Measurements from ENCODE around the gene ATRN.
"Not testable (repeated sequence)": the region's sequence is repeated elsewhere in the genome, so short reads cannot be mapped to it uniquely, and the experiment has no call there.

ATRN gene

DNA sequence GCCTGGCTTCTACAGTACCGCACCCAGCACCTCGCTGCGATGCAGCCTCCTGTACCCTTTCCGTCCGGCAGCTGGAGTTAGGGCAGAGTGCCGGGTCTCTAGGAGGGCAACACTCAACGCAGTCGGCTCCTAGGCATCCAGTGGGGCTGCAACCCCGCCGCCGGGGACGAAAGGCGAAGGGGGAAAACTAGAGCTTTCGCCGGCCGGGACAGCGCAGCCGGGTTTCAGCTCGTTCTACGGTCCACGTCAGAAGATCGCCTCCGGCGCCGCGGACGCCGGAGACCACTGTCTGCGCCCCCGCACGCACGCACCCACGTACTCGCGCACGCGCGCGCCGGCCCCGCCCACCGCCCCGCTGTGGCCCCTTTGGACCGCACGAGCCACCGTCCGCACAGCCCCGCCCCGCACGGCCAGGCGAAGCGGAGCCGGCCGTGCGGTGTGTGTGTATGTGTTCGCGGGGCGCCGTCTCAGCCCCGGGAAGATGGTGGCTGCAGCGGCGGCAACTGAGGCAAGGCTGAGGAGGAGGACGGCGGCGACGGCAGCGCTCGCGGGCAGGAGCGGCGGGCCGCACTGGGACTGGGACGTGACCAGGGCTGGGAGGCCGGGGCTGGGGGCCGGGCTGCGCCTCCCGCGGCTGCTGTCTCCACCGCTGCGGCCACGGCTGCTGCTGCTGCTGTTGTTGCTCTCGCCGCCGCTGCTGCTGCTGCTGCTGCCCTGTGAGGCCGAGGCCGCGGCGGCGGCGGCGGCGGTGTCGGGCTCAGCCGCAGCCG, at the start of gene ATRN:
Gene ATRN, plus strand, starts transcription at position 392 of the 770 bp plus-strand sequence. Its CDS starts 90 bp downstream, at position 482.
- peak; percentile 57 for DNase-seq (ENCODE audit: low spot score)

DNA sequence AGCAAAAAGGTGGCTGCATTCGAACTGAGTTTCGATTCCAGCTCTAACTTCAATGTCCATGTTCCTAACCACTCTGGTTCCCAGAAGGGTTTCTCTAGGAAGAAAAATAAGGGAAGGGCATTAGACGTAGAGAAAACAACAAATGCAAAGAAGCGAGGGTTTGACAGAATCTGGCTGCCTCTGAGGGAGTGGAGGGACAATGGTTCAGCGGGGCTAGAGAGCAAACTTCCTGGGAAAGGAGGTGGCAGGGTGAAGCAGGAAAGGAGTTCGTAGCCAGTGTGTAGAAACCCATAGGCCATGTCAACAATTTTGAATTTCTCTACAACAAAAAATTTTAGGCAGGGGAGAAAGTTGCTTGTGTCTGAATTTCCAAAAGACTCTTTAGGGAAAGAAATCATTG, 48.8 kb upstream of the ATRN start:
- no peak for DNase-seq (ENCODE audit: low spot score)

DNA sequence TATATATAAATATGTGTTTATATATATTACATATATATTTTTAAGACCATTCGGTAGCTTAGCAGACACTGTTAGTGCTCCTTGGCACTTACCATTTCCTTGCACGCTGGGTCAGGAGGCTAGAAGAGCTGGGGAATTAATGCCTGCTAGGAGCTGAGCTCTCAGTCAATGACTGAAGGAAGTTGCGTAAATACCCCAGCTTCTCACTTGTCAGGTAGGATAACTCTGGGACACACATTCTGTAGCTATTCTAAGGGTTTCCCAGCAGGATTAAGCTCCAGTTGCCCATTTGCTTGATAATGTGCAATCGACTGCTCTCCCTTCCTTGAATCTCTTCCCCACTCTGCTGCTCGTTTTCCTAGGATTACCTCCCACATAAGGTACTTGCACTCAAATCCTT, 47.7 kb upstream of the ATRN start:
- no peak for DNase-seq (ENCODE audit: low spot score)

DNA sequence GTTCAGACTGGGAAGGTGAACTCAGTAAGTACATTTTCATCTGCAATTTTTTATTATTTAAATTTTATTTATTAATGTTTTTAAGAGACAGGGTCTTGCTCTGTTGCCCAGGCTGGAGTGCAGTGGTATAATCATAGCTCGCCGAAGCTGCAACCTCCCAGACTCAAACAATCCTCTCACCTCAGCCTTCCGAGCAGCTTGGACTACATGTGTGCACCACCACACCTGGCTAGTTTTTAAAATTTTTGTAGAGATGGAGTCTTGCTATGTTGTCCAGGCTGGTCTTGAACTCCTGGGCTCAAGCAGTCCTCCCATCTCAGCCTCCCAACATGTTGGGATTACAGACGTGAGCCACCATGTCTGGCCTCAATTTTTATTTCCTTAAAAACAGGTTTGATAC, 44.1 kb upstream of the ATRN start:
- not testable (repeated sequence) for DNase-seq (ENCODE audit: low spot score)

DNA sequence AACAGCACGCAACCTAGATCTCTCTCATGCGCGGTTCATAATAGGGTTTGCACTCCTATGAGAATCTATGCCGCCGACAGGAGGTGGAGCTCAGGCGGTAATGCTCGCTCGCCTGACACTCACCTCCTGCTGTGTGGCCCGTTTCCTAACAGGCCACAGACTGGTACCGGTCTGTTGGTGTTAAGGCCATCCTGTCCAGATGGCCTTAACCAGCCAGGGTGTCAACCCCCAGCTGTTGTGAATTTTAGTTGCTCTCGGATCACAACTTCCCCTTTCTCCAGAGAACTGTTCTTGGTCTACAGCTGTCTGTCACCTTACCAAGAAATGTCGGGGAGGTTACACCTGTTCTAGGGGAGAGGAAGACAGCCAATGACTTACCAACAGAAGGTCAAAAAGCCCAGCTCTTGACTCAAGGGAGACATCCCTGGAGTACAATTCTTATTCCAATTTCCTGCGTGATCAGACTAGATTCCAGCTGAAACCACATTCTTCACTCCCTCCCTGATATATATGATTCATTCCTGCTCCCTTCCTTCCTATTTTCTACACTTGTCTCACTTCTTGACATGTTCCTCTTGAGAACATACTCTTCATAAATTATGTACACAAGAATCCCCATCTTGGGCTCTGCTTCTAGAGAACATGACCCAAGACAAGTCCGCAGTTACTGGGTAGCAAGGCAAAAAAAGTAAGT, 40.3 kb upstream of the ATRN start:
- DNase-seq (ENCODE audit: low spot score), result no peak

DNA sequence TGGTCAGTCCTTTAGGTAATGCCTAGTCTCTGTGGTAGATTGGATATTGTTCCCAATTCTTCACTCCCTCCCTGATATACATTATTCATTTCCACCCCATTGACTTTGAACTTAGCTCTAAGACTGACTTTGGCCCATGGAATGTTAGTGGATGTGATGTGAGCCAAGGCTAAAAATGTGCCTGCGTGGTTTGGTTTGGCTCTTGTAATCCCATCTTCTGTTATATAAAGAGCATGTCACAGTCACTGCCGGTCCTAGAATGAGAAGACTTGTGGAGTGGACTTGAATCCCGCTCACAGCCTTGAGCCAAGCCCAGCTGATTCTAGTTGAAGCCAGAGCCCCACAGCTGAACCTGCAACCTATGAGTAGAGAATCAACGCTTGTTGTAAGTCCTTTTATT, 39.7 kb upstream of the ATRN start:
- DNase-seq (ENCODE audit: low spot score), result no peak

DNA sequence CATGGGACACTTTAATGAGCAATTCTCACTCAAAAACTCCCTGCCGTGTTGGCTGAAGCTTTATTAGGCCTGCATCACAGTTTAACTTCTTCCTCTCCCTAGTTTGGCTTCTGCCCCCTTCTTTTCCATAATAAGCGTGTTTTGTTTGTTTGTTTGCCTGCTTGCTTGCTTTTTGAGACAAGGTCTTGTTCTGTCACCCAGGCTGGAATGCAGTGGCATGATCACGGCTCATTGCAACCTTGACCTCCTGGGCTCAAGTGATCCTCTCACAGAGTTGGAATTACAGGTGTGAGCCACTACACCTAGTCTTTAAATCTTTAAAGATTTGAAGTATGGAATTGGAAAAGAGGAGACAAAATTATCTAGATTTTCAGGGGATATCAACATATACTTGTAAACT, 38.0 kb upstream of the ATRN start:
- no peak for DNase-seq (ENCODE audit: low spot score)

DNA sequence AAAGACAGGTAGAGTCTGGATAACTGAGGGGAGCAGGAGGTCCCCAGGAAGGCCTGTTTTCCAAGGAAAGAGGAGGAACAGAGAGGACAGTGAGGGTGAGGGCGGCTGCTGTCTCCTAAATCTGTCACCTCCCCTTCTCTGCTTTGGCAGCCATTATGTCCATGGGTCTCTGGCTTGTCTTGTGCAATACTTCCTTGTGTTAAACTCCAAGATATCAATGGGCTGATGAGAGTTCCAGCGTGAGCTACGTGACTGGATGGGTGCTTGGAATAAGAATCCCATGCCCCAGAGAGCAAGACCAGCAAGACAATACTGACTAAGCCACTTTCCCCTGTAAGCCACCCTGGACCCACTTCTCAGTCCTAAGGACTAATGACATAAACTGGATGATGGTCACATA, 37.1 kb upstream of the ATRN start:
- DNase-seq (ENCODE audit: low spot score), result no peak

DNA sequence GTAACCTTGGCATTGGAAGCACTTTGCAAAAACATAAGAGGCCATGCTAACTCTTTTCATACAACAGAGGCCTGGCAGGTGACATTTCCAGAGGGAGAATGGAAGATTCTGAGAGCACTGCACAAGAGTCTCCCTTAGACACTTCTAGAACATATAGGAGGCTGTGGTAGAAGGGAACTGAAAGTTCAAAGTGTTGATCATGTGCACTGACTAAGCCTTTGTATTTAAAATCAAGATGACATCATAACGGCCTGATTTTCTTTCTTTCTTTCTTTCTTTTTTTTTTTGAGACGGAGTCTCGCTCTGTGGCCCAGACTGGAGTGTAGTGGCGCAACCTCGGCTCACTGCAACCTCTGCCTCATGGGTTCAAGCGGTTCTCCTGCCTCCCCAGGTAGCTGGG, 36.6 kb upstream of the ATRN start:
- DNase-seq (ENCODE audit: low spot score), result no peak

DNA sequence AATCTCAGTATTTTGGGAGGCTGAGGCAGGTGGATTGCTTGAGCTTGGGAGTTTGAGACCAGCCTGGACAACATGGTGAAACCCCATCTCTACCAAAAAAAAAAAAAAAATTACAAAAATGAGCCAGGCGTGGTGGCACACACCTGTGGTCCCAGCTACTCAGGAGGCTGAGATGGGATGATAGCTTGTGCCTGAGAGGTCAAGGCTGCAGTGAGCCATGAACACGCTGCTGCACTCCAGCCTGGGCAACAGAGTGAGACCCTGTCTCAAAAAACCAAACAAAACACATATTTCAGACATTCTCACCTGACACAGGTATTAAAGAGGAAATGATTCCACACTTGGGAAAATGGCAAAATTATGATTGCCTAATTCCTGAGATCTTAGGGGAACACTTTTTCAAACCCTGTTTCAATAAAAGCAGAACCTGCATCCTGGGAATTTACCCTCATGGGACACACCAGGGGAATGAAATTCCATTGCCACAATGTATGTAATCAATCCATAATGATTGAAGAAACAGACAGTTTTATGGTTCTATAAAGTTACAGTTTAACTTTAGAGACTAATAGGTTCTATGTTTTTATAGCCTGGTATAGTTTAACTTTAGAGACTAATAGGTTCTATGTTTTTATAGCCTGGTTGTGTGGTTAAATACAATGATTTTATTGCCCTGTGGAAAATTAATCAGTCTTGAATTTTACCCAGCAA, 33.8 kb upstream of the ATRN start:
- DNase-seq (ENCODE audit: low spot score), result no peak

DNA sequence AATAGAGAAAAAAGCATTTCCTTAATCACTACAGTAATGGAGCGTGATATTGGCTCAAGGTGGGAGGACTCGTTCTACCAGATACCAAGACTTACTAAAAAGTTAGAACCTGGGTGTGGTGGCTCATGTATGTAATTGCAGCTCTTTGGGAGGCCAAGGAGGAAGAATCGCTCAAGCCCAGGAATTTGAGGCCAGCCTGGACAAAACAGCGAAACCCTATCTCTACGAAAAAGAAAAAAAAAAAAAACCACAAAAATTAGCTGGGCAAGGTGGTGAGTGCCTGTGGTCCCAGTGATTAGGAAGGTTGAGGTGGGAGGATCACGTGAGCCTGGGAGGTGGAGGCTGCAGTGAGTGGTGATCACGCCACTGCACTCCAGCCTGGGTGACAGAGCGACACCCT, 24.0 kb upstream of the ATRN start:
- DNase-seq (ENCODE audit: low spot score), result no peak

DNA sequence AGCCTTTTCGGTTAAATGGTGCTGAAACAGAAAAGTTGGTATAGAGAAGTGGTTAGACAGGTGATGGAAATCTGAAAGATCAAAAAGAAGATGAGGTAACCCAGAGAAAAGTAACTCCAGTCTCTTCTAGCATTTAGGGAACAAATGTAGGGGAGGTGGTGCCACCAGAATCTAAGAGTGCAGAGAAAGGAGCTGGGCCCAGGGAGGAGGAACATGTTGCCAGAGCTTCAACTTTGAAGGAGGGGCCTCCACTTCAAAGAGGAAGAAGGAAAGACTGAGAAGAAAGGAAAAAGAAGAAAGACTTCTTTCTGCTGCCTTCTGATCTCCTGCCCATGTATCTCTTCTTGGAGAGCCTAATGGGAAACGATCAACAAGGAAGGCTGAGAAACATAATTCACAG, 23.5 kb upstream of the ATRN start:
- DNase-seq (ENCODE audit: low spot score), result no peak

DNA sequence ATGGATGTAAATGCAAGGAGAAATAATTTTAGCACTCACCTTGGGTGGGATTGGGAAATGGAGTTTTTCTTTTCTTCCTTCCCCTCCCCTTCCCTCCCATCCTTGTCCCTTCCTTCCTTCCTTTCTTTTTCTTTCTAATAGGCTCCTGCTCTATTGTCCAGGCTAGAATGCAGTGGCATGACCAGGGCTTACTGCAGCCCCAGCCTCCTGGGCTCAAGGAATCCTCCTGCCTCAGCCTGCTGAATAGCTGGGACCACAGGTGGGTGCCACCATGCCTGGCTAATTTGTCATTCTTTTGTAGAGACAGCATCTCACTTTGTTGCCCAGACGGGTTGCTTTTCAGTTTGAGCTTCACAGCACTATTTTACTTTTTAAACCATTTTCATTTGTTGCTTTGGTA, 21.5 kb upstream of the ATRN start:
- no peak for DNase-seq (ENCODE audit: low spot score)

DNA sequence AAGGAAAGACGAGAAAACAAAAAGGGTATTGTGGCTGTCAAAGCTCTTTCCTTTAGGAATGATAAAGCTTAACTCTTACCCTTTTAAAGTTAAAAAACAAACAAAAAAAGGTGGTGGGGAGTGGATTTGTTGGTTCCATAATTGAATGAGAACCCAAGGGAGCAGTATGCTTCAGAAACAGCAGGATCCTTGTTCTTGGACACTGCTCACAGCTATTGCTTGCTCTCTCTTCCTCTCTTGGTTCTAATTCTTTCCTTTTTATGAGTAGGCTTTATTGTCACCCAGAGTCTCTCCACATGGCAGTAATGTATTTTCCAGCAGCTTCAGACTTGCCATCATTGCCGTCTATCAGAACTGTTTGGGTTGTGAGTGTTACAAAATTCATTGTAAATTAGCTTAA, 18.7 kb upstream of the ATRN start:
- no peak for DNase-seq (ENCODE audit: low spot score)

DNA sequence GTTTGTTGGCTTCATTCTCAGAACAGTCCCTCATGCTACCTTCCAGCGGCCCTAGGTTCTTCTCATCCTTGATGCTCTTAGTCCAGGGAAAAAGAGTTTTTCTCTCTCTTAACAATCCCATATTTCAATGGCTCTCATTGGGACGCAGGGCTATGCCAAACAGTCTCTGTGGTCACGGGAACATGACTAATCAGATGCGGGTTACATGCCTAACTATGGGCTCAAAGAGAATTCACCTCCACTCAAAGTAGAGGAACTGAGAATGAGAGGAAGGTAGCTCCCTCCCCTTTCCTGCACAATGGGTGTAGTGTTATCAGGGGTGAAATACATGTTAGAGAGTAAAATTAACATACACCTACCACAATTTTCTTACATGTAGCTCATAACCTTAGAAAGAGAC, 18.1 kb upstream of the ATRN start:
- no peak for DNase-seq (ENCODE audit: low spot score)

DNA sequence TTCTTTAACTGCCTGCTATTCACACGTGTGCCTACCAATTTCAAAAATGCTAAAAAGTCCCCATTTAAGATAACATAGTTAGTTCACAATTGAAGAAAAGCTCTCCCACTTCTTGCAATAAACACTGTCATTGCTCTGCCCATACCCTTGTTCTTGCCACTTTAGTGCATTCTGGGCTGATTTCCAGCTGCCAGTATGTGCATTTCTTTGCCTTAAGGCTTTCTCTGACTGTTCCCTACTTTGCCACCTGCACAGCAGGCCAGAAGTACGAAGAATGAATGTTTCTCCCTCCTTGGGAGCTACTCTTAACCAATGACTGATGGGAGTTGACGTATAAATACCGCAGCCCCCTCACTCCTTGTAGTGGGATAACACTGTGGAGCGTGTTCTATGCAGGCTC, 16.0 kb upstream of the ATRN start:
- no peak for DNase-seq (ENCODE audit: low spot score)

DNA sequence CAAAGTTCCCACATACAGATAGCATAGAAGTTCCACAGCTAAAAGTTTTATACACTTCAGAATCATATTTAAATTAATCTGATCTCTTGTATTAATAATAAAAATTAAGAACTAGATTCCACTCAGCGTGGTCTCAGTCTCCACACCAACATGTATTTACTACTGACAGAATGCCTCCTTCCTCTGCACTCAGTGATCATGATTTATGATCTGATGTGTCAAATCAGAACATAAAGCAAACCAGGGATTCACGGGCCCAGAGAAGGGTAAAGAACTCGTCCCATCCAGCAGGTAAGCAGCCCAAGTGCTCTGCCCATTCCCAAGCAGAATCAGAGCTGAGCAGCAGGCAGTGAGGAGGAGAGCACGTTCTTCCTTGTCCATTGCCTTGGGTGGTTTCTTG, 14.2 kb upstream of the ATRN start:
- DNase-seq (ENCODE audit: low spot score), result no peak

DNA sequence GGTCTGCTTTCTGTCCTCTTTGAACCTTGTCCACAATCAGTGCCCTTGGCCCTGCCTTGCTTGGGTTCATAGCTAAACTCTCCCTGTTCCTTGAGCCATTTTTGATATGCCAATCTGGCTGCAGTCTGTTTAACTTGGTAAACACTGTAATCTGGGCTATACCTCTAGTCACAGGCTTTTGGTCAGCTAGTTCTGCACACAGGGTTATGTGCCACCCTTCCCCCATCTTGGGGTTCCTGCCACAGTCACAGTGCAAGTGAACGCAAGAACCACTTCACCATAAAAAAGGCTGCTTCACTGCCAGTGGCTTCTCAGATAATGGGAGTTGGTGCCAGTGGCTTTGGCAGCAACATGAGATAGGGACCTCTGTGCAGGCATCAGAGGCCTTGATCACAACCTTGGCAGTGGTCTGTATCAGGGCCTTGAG, 10.9 kb upstream of the ATRN start:
- DNase-seq (ENCODE audit: low spot score), result no peak

DNA sequence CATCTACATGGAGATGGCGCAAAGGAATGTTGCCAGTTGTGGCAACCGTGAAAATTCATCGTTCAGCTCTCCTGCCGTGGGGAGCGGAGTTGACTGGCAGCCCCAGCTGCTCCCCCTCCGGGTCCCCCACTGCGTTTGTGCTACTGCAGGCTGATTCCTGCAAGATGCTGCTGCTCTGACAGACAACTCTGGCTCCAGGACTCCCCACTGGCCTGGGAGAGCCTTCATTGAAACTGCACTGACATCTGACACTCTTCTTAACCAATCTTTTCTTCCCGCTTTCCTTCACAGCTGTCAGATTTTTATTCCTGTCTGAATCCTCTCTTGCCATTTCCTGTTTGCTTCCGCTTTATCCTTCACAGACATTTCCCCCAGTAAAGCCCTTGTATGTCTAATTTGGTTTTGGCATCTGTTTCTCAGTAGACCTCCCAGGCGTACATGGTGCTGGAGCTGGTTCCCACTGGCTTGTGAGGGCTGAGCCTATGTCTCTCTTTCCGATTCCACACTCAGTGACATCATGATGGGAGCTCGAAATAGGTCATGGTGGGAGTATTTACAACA, 9.5 kb upstream of the ATRN start:
- no peak for DNase-seq (ENCODE audit: low spot score)

DNA sequence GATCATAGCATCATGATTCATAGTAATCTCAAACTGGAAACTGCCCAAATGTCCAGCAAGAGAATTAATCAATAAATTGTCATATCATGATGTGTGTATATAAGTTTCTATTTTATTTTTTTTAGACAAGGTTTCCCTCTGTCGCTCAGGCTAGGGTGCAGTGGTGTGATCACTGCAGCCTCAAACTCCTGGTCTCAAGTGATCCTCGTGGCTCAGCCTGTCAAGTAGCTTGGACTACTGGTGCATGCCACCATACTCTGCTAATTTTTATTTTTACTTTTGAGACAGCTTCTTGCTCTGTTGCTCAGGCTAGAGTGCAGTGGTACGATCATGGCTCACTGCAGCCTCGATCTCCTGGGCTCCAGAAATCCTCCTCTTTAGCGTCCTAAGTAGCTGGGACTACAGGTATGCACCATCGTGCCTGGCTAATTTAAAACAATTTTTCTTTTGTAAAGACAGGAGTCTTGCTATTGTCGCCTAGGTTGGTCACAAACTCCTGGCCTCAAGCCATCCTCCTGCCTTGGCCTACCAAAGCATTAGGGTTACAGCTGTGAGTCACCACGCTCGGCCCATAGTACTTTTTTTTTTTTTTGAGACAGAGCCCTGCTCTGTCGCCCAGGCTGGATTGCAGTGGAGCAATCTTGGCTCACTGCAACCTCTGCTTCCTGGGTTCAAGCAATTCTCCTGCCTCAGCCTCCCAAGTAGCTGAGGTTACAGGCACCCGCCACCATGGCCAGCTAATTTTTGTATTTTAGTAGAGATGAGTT, 8.7 kb upstream of the ATRN start:
- no peak for DNase-seq (ENCODE audit: low spot score)

DNA sequence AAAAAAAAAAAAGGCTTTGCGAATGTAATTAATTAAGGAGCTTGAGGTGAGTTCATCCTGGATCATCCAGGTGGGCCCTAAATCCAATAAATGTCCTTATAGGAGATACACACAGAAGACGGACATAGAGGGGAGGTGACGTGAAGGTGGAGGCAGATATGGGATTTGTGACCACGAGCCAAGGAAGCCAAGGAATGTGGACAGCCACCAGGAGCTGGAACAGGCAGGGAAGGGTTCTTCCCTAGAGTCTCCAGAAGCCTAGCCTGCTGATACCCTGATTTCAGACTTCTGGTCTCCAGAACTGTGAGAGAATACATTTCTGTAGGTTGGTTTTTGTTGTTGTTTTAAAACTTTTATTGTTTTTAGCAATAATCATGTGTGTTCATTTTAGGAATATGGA, 6.7 kb upstream of the ATRN start:
- no peak for DNase-seq (ENCODE audit: low spot score)

DNA sequence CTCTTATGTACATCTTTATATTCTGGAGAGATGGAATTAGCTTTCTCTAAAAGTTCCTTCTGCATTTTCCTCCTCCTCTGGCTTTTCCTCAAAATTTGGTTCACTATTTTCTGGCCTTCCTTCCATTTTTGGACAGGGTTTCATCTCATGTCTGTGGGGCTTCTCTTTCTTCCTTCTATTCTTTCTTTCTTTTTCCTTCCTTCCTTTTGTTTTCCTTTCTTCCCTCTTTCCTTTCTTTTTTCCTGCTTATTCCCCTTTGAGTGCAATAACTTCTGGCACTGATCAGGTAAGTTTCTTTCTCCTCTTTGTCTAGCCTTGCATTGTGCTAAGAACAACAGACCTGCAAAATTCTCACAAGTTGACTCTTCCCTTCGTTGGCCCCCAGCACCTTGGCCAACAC, 5.5 kb upstream of the ATRN start:
- DNase-seq (ENCODE audit: low spot score), result no peak

All from hematopoietic multipotent progenitor cell treated with erythropoietin and hydrocortisone succinate and interleukin-3 and kit ligand, for 17 days (in vitro differentiated cells).